Activated naive CD8-positive, alpha-beta T cell treated with anti-CD3 and anti-CD28 coated beads, Interleukin-2, amount 10 ng/mL, durations not matched to agents 7 days and 5 days (primary cell): ENCODE data around the gene CABLES2. TPM values are rescaled to one million over a fixed set of nuclear protein-coding genes. Genes with fewer than 3 reads are reported as not detected.

ENCODE experiments used
- ATAC-seq: fragments of 150-1000 bp; cut with Tn5 transposase; one replicate; pipeline ENCODE4 v1.10.0; 2021; ENCODE audit warnings: low read depth, moderate library complexity
- POLR2A ChIA-PET: fragments of 350-600 bp; sonication (Branson Sonifier 250); formaldehyde crosslinking; loops from one replicate; lab custom pipeline; 2021; ENCODE audit warnings: antibody characterized with exemption; lab: Charles Lee
- DNase-seq: peaks from one replicate; pipeline ENCODE4 v3.0.0; 2021
- H3K27ac Mint-ChIP-seq: one replicate; pipeline ENCODE4 v1.8.0; 2022; ENCODE audit warnings: mild to moderate bottlenecking, mixed read lengths
- H3K27me3 Mint-ChIP-seq: one replicate; pipeline ENCODE4 v1.8.0; 2022; ENCODE audit warnings: mild to moderate bottlenecking, moderate library complexity, mixed read lengths
- H3K36me3 Mint-ChIP-seq: one replicate; pipeline ENCODE4 v1.8.0; 2021; ENCODE audit warnings: mild to moderate bottlenecking, mixed read lengths
- H3K4me1 Mint-ChIP-seq: one replicate; pipeline ENCODE4 v1.8.0; 2021; ENCODE audit warnings: mixed read lengths
- H3K4me3 Mint-ChIP-seq: one replicate; pipeline ENCODE4 v1.8.0; 2022; ENCODE audit warnings: mild to moderate bottlenecking, moderate library complexity, mixed read lengths
- H3K9me3 Mint-ChIP-seq: one replicate; pipeline ENCODE4 v1.8.0; 2021; ENCODE audit warnings: mixed read lengths
- total RNA-seq, 2 experiments: library from RNA; stranded (reverse); gene quantifications; one replicate each; pipeline ENCODE4 v1.2.3, GENCODE V29; 2021

CABLES2 gene
- total RNA-seq, 2 experiments from 2014 or later = 12.1 to 14.4 TPM

GRCh38 chr20:62390317-62391164, 16.5 kb downstream of the CABLES2 start:
- peaks cover 18% of the 10 kb centered on the region for H3K36me3 Mint-ChIP-seq
- ATAC-seq (no peak), DNase-seq (no peak)
- H3K4me3 Mint-ChIP-seq = no peak overlapping the region
- H3K27ac Mint-ChIP-seq = no peak overlapping the region
- no peaks in the 10 kb centered on the region for H3K27me3 Mint-ChIP-seq
- no peaks in the 10 kb centered on the region for H3K9me3 Mint-ChIP-seq
- peaks cover 21% of the 10 kb centered on the region for H3K4me1 Mint-ChIP-seq
- POLR2A ChIA-PET = no interaction called here

- Mint-ChIP-seq H3K4me1 (peaks cover 28% of the 10 kb centered on the region), H3K27me3 (no peaks in the 10 kb centered on the region), H3K9me3 (no peaks in the 10 kb centered on the region), H3K4me3 (no peak overlapping the region), H3K36me3 (peaks cover 18% of the 10 kb centered on the region), H3K27ac (peak overlapping the region; percentile 60)
- ATAC-seq (no peak), DNase-seq (no peak)
- POLR2A ChIA-PET = no interaction called here
Observed at GRCh38 chr20:62389601-62390087, 17.4 kb downstream of the CABLES2 start.

GRCh38 chr20:62388839-62389600, 18.1 kb downstream of the CABLES2 start:
- Mint-ChIP-seq H3K27me3 (no peaks in the 10 kb centered on the region), H3K36me3 (peaks cover 18% of the 10 kb centered on the region), H3K9me3 (no peaks in the 10 kb centered on the region), H3K27ac (peak overlapping the region; percentile 93), H3K4me1 (peaks cover 30% of the 10 kb centered on the region), H3K4me3 (peak overlapping the region; percentile 87)
- POLR2A ChIA-PET = no interaction called here
- ATAC-seq (no peak), DNase-seq (no peak)

GRCh38 chr20:62387933-62388635, 19.0 kb downstream of the CABLES2 start:
- no peak for ATAC-seq
- peaks cover 18% of the 10 kb centered on the region for H3K36me3 Mint-ChIP-seq

GRCh38 chr20:62387219-62387913, 19.7 kb downstream of the CABLES2 start:
- POLR2A ChIA-PET = interaction anchor here (0.7 to 2.4 kb wide), 14 partner anchors 12 to 417 kb away, joined by 3 to 13 read pairs (median 5); partner anchors contain the start of genes ADRM1, CABLES2 and OGFR
- H3K27me3 Mint-ChIP-seq = no peaks in the 10 kb centered on the region
- H3K36me3 Mint-ChIP-seq = peaks cover 20% of the 10 kb centered on the region
- H3K4me3 Mint-ChIP-seq = peak overlapping the region; percentile 87
- peak overlapping the region; percentile 93 for H3K27ac Mint-ChIP-seq
- ATAC-seq (peak; percentile 21), DNase-seq (no peak)
- peaks cover 30% of the 10 kb centered on the region for H3K4me1 Mint-ChIP-seq
- no peaks in the 10 kb centered on the region for H3K9me3 Mint-ChIP-seq

More at GRCh38 chr20:62387933-62388635, 19.0 kb downstream of the CABLES2 start:
- POLR2A ChIA-PET = interaction anchor here (0.7 to 2.4 kb wide), 4 partner anchors 22 to 406 kb away, joined by 3 to 13 read pairs (median 6); partner anchors contain the start of gene ADRM1
- Mint-ChIP-seq H3K4me3 (peak overlapping the region; percentile 87), H3K9me3 (no peaks in the 10 kb centered on the region), H3K27ac (peak overlapping the region; percentile 93), H3K4me1 (peaks cover 30% of the 10 kb centered on the region), H3K27me3 (no peaks in the 10 kb centered on the region)
- no peak for DNase-seq

GRCh38 chr20:62386383-62387218, 20.5 kb downstream of the CABLES2 start, which contains the start of gene RPS21:
RPS21 (plus strand) TSS chr20:62387103; CDS start chr20:62387339, 236 bp downstream.
- Mint-ChIP-seq H3K36me3 (peaks cover 27% of the 10 kb centered on the region), H3K4me3 (peak within 1 kb of the TSS; percentile 87), H3K27ac (peak within 1 kb of the TSS; percentile 93), H3K4me1 (peaks cover 35% of the 10 kb centered on the region), H3K9me3 (peaks cover 4% of the 10 kb centered on the region), H3K27me3 (no peaks in the 10 kb centered on the region)
- DNase-seq (peak; percentile 94), ATAC-seq (peak; percentile 92)
- POLR2A ChIA-PET = interaction anchor here (0.6 to 2.4 kb wide), 17 partner anchors 10 to 418 kb away, joined by 3 to 13 read pairs (median 4); partner anchors contain the start of genes ADRM1, CABLES2, MTG2 and OGFR

- Mint-ChIP-seq H3K9me3 (peaks cover 4% of the 10 kb centered on the region), H3K27me3 (no peaks in the 10 kb centered on the region), H3K4me3 (no peak overlapping the region), H3K4me1 (peaks cover 20% of the 10 kb centered on the region), H3K27ac (peak overlapping the region; percentile 67), H3K36me3 (peaks cover 12% of the 10 kb centered on the region)
- peak; percentile 67 for ATAC-seq
- peak; percentile 76 for DNase-seq
- POLR2A ChIA-PET = interaction anchor here (1.0 kb wide), 2 partner anchors 80 to 83 kb away, joined by 3 to 4 read pairs; partner anchors contain the start of gene ADRM1
Observed at GRCh38 chr20:62382306-62383198, 24.5 kb downstream of the CABLES2 start.

- peaks cover 4% of the 10 kb centered on the region for H3K9me3 Mint-ChIP-seq
- H3K27me3 Mint-ChIP-seq = no peaks in the 10 kb centered on the region
- H3K4me3 Mint-ChIP-seq = no peak overlapping the region
- H3K4me1 Mint-ChIP-seq = peaks cover 20% of the 10 kb centered on the region
- no peak for DNase-seq
- POLR2A ChIA-PET = interaction anchor here (1.0 kb wide), 1 partner anchor 82 kb away, joined by 4 read pairs; no protein-coding TSS in a partner anchor
- H3K27ac Mint-ChIP-seq = peak overlapping the region; percentile 30
- ATAC-seq = no peak
- peaks cover 9% of the 10 kb centered on the region for H3K36me3 Mint-ChIP-seq
Observed at GRCh38 chr20:62381842-62382241, 25.2 kb downstream of the CABLES2 start.

GRCh38 chr20:62381202-62381797, 25.8 kb downstream of the CABLES2 start:
- no peak for DNase-seq
- POLR2A ChIA-PET = no interaction called here
- H3K36me3 Mint-ChIP-seq = peaks cover 9% of the 10 kb centered on the region
- ATAC-seq = no peak
- H3K4me3 Mint-ChIP-seq = no peak overlapping the region
- H3K9me3 Mint-ChIP-seq = peaks cover 4% of the 10 kb centered on the region
- no peak overlapping the region for H3K27ac Mint-ChIP-seq
- H3K27me3 Mint-ChIP-seq = no peaks in the 10 kb centered on the region
- H3K4me1 Mint-ChIP-seq = peaks cover 20% of the 10 kb centered on the region

- DNase-seq = no peak
Observed at GRCh38 chr20:62378215-62378614, 28.9 kb downstream of the CABLES2 start.

More at GRCh38 chr20:62378215-62378614, 28.9 kb downstream of the CABLES2 start:
- Mint-ChIP-seq H3K4me3 (no peak overlapping the region), H3K36me3 (peaks cover 9% of the 10 kb centered on the region), H3K27ac (no peak overlapping the region), H3K4me1 (peaks cover 5% of the 10 kb centered on the region), H3K27me3 (no peaks in the 10 kb centered on the region), H3K9me3 (peaks cover 4% of the 10 kb centered on the region)
- no peak for ATAC-seq
- POLR2A ChIA-PET = no interaction called here
